Endodermal cell (in vitro differentiated cells): ENCODE results near the gene CLEC18A. TPM values are rescaled to one million over a fixed set of nuclear protein-coding genes. Genes with fewer than 3 reads are reported as not detected.

Source experiments
- DNase-seq: peaks from one replicate; pipeline ENCODE4 v3.0.0-alpha.2; 2017
- H3K27ac ChIP-seq: 2 replicates; pipeline ENCODE4 v1.5.1; 2013; ENCODE audit warnings: mild to moderate bottlenecking, low read depth, low read length, moderate library complexity
- H3K27me3 ChIP-seq: 2 replicates; pipeline ENCODE4 v1.6.1; 2013; ENCODE audit warnings: mild to moderate bottlenecking, low read length, moderate library complexity; ENCODE audit not compliant: insufficient read depth, control insufficient read depth, poor library complexity, severe bottlenecking
- H3K36me3 ChIP-seq: 2 replicates; pipeline ENCODE4 v1.7.0; 2013; ENCODE audit warnings: mild to moderate bottlenecking, low read length, moderate library complexity; ENCODE audit not compliant: control insufficient read depth, insufficient read depth
- H3K4me1 ChIP-seq: one replicate; pipeline ENCODE4 v1.7.0; 2013; ENCODE audit warnings: low read length; ENCODE audit not compliant: control insufficient read depth, insufficient read depth
- H3K4me3 ChIP-seq: 2 replicates; pipeline ENCODE4 v1.5.1; 2013; ENCODE audit warnings: mild to moderate bottlenecking, low read length, moderate library complexity
- H3K9ac ChIP-seq: 2 replicates; pipeline ENCODE4 v1.6.1; 2013; ENCODE audit warnings: mild to moderate bottlenecking, low read length, moderate library complexity; ENCODE audit not compliant: poor library complexity, severe bottlenecking; ENCODE audit errors: extremely low read depth
- H3K9me3 ChIP-seq: 2 replicates; pipeline ENCODE4 v1.6.1; 2013; ENCODE audit warnings: mild to moderate bottlenecking, low read length, moderate library complexity; ENCODE audit not compliant: control insufficient read depth
- H3K27ac Mint-ChIP-seq: 2 replicates; pipeline ENCODE4 v1.8.0; 2020; ENCODE audit warnings: mixed read lengths
- H3K27me3 Mint-ChIP-seq: 2 replicates; pipeline ENCODE4 v1.8.0; 2021; ENCODE audit warnings: mild to moderate bottlenecking, mixed read lengths; ENCODE audit not compliant: insufficient read depth
- H3K36me3 Mint-ChIP-seq: 2 replicates; pipeline ENCODE4 v1.8.0; 2020; ENCODE audit warnings: low read depth, mixed read lengths
- H3K4me1 Mint-ChIP-seq: 2 replicates; pipeline ENCODE4 v1.8.0; 2020; ENCODE audit warnings: mixed read lengths
- H3K4me3 Mint-ChIP-seq: 2 replicates; pipeline ENCODE4 v1.8.0; 2020; ENCODE audit warnings: mild to moderate bottlenecking, moderate library complexity, mixed read lengths
- H3K9me3 Mint-ChIP-seq: 2 replicates; pipeline ENCODE4 v1.8.0; 2020; ENCODE audit warnings: mild to moderate bottlenecking, mixed read lengths
- WGBS, 2 experiments: methylation state at CpG; one replicate each; pipeline versions ENCODE4 v1.1.5 to v1.1.7; 2013; ENCODE audit warnings: missing lambda C conversion rate in 2 of 2, mixed read lengths in 1 of 2; ENCODE audit not compliant: insufficient coverage in 1 of 2, insufficient read length in 1 of 2; 5-methylcytosine and 5-hydroxymethylcytosine counted together
- total RNA-seq, 2 donors: library from RNA; stranded (reverse); fragmentation: NEBNext Ultra II Directional in 1 of 2; extraction: Animal tissue kit (Norgen Biotek cat#: 25700) in 1 of 2; gene quantifications; 2 replicates in 1 of 2; 3 replicates in 1 of 2; pipeline ENCODE4 v1.2.1, GENCODE V29; 2021
- TF ChIP-seq, protein P1 (sequence below): fragments of 200-600 bp; sonication (generic); conservative IDR thresholded peaks from 2 replicates; pipeline ENCODE4 v1.5.0; 2021; ENCODE audit warnings: antibody characterized with exemption, mild to moderate bottlenecking

CLEC18A gene
- total RNA-seq, 2 donors from 2014 or later, result 2.0 to 2.2 TPM

DNA sequence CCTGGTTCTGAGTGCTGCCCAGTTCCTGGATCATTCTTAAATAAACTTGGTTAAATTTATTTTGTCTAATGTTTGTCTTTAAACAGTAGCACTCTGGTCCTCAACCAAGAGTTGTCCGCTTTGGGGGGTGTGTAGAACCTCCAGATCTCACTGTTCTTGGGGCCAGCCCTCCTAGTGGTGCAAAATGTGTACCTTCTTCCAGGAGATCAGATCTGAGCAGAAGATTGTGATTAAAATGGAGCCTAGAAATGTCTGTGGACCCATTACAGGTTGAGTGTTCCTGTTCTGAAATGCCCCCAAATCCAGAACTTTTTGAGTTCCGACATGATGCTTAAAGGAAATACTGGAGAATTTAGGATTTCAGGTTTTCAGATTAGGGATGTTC is 46.0 kb upstream of the CLEC18A start:
- H3K9me3 ChIP-seq, result no peaks in the 10 kb centered on the region

DNA sequence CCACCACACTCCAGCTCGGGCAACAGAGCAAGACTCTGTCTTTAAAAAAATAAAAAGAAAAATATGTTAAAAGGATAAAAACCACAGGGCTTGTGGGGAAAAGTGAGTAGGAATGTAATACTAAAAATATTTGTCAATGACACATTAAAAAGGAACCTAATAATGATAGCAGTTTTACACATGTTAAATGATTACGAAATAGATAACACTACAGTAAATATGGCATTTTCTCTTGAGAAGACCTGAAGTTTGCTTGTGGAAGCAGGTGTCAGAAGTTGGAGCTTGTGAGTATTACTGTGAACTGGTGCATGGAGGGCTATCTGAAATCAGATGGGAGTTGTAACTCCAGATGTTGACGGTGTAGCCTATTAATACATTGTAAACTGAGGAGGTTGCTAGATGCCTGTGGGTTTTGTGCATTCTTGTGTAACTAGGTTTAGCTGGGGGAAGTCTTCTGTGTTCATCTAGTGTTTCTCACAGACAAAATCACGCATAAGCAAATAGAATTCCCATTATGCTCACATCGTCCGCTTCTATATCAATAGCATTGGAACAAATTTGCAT is 44.2 kb upstream of the CLEC18A start:
- Histone ChIP-seq H3K36me3 (no peaks in the 10 kb centered on the region), H3K4me3 (no peak overlapping the region), H3K27ac (no peak overlapping the region), H3K9me3 (no peaks in the 10 kb centered on the region), H3K27me3 (no peaks in the 10 kb centered on the region), H3K9ac (no peak overlapping the region), H3K4me1 (no peaks in the 10 kb centered on the region)
- H3K4me1 Mint-ChIP-seq, result no peaks in the 10 kb centered on the region
- DNase-seq, result no peak
- 94 to 98% methylated on average over 5 of the region's 6 CpGs for WGBS, 2 experiments
- TF ChIP-seq, protein P1, sequence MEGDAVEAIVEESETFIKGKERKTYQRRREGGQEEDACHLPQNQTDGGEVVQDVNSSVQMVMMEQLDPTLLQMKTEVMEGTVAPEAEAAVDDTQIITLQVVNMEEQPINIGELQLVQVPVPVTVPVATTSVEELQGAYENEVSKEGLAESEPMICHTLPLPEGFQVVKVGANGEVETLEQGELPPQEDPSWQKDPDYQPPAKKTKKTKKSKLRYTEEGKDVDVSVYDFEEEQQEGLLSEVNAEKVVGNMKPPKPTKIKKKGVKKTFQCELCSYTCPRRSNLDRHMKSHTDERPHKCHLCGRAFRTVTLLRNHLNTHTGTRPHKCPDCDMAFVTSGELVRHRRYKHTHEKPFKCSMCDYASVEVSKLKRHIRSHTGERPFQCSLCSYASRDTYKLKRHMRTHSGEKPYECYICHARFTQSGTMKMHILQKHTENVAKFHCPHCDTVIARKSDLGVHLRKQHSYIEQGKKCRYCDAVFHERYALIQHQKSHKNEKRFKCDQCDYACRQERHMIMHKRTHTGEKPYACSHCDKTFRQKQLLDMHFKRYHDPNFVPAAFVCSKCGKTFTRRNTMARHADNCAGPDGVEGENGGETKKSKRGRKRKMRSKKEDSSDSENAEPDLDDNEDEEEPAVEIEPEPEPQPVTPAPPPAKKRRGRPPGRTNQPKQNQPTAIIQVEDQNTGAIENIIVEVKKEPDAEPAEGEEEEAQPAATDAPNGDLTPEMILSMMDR, result no peak
- H3K4me3 Mint-ChIP-seq, result no peak overlapping the region
- no peaks in the 10 kb centered on the region for H3K27me3 Mint-ChIP-seq
- no peak overlapping the region for H3K27ac Mint-ChIP-seq
- H3K9me3 Mint-ChIP-seq, result no peaks in the 10 kb centered on the region
- peaks cover 47% of the 10 kb centered on the region for H3K36me3 Mint-ChIP-seq

More for the DNA sequence above, 46.0 kb upstream of the CLEC18A start:
- Histone ChIP-seq H3K27me3 (no peaks in the 10 kb centered on the region), H3K4me1 (no peaks in the 10 kb centered on the region), H3K36me3 (no peaks in the 10 kb centered on the region), H3K27ac (no peak overlapping the region), H3K9ac (no peak overlapping the region), H3K4me3 (no peak overlapping the region)
- H3K27ac Mint-ChIP-seq, result no peak overlapping the region
- DNase-seq, result no peak
- H3K27me3 Mint-ChIP-seq, result no peaks in the 10 kb centered on the region
- H3K4me3 Mint-ChIP-seq, result no peak overlapping the region
- TF ChIP-seq, protein P1, result no peak
- no peaks in the 10 kb centered on the region for H3K4me1 Mint-ChIP-seq
- 69% methylated on average over 2 of the region's 2 CpGs; no CpG with 5 or more reads in 1 of the 2 experiments for WGBS, 2 experiments
- no peaks in the 10 kb centered on the region for H3K9me3 Mint-ChIP-seq
- H3K36me3 Mint-ChIP-seq, result peaks cover 42% of the 10 kb centered on the region

DNA sequence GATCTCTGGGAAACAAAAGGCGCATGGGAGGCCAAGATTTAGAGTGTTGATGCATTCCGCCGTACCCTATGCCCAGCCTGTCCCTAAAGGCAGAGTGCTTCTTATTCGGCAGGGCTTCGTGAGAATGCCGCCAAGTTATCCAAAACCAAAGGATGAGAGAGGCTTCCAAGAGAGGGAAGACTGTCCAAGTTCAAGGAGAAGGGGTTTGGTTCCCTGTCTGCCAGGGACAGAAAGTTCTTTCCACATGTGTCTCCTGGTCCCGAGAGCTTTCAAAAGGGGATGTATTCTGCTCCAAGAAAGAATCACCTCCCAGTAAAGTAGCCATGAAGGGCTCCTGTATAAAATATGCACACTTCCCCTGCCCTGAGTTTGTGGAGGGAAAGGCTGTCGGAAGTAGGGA is 42.1 kb upstream of the CLEC18A start:
- H3K9me3 ChIP-seq, result no peaks in the 10 kb centered on the region
- H3K9ac ChIP-seq, result no peak overlapping the region
- H3K36me3 Mint-ChIP-seq, result peaks cover 40% of the 10 kb centered on the region
- no peaks in the 10 kb centered on the region for H3K36me3 ChIP-seq
- no peak overlapping the region for H3K27ac ChIP-seq
- peaks cover 2% of the 10 kb centered on the region for H3K4me1 Mint-ChIP-seq
- H3K27ac Mint-ChIP-seq, result no peak overlapping the region
- H3K4me3 ChIP-seq, result no peak overlapping the region
- 94 to 96% methylated on average over 5 to 8 of the region's 8 CpGs for WGBS, 2 experiments
- H3K4me3 Mint-ChIP-seq, result no peak overlapping the region
- H3K9me3 Mint-ChIP-seq, result no peaks in the 10 kb centered on the region
- no peaks in the 10 kb centered on the region for H3K27me3 Mint-ChIP-seq
- H3K27me3 ChIP-seq, result no peaks in the 10 kb centered on the region
- TF ChIP-seq, protein P1, result no peak
- DNase-seq, result no peak
- H3K4me1 ChIP-seq, result no peaks in the 10 kb centered on the region
